GM18867 (cell line): ENCODE results near the gene PADI2.

Source experiments
- ATAC-seq: cut with Tn5 transposase; IDR thresholded peaks from one replicate; pipeline ENCODE4 v1.9.1; 2021; ENCODE audit warnings: mild to moderate bottlenecking, moderate library complexity; ENCODE audit not compliant: unreplicated experiment

The PADI2 gene

DNA sequence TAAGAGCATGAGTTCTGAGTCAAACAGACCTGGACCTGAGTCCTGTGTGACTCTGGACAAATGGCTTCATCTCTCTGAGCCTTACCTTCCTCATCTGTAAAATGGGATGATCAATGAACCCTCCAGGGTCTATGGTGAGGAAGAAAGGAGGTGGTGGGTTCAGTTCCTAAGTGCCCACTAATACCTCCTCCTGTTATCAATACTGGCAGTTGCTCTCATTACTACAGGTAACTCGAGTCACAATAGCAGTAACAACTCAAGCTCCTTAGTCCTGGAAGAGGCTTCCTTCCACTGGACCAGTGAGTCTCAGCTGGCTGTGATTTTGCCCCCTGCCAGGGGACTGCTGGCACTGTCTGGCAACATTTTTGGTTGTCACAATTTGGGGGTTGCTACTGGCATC is 2.6 kb downstream of the PADI2 start:
- ATAC-seq = no peak

- ATAC-seq = no peak
These were observed 5.3 kb downstream of the PADI2 start for GRCh38 chr1:17113963-17114362.

- ATAC-seq = no peak
These were observed 6.6 kb downstream of the PADI2 start for GRCh38 chr1:17112496-17113236.

DNA sequence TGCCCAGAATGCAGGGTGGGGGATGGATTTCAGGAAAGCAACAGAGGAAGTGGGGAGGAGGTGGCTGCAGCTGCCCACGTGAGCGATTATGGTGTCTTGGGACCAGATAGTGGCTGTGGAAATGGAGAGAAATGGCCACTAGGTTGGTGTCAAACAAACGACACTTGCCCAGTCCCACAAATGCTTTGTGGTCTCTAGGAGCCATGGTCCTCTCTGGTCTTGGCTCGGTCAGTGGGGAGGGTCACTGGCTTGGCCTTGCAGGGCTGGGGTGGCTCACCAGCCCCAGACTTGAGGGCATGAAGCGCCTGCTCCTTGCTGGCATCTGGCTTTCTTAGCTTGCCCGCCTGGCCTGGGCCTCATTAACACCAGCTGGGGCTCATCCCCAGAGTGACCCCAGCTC is 7.2 kb downstream of the PADI2 start:
- no peak for ATAC-seq

DNA sequence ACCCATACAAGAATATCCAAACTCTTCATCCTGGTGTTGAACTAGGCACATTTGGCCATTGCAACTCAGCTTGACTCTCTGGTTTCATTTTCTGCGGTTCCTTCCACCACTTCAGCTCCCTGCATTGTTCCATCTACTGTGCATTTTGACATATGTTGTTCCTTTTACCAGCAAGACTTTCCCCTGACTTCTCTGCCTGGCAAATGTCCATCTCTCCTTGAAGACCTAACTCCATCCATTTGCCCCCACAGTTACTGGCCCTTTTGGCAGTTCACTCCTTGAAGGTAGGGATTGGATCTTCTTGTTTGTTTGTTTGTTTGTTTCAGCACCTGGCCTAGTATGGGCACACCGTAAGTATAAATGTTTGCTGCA is 8.7 kb downstream of the PADI2 start:
- no peak for ATAC-seq

GRCh38 chr1:17109892-17110554 is 9.2 kb downstream of the PADI2 start:
- no peak for ATAC-seq

GRCh38 chr1:17108786-17109185 is 10.5 kb downstream of the PADI2 start:
- ATAC-seq = no peak

- ATAC-seq = no peak
These were observed 10.9 kb downstream of the PADI2 start for GRCh38 chr1:17108360-17108759.

DNA sequence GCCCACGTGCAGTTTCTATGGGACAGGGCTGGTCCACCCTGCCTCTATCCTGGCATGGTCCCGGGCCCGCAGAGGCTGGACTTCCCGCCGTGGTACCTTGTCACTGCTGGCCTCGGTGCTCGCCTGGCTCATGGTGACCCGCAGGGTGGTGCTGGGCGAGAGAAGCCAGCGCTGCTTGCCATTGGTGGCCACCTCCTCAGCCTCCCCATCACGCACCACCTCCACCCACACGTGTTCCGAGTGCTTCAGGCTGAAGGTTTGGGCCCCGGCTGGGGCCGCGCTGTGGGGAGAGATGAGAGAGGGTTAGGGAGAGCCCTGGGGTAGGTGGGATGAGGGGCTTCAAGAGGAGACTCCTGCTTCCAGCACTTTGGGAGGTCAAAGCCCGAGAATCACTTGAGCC is 14.5 kb downstream of the PADI2 start:
- no peak for ATAC-seq

GRCh38 chr1:17102232-17102631 is 17.0 kb downstream of the PADI2 start:
- ATAC-seq = no peak

GRCh38 chr1:17101261-17101660 is 18.0 kb downstream of the PADI2 start:
- ATAC-seq = no peak

DNA sequence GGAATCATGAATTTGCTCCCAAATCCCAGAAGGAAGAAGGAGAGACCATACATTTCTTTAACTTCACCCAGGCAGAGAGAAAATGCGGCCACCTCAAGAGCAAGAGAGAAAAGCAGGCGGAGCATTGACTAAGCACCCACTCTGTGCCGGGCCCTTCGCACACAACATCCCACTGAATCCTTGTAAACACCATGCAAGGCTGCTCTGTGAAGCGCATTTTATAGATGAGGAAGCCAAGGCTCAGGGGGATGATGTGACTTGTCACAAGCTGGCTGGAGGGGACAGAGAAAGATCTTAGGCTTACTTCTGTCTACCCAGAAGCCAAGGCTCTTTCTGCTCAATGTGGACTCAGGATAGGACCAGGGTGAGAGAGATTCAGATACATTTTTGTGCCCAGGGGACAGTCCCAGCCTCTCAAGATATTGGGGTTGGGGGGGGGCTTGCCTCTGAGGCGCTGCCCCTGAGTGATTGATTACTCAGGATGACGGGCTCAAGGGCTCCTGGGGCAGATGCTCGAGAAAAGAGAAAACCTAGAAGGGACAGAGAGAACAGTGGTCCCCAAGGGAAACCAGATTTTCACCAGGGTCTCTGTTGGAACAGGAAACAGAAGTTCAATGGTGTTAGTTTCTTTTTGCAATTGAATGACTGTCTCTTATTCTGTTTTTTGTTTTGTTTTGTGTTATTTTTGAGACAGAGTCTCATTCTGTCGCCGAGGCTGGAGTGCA is 19.5 kb downstream of the PADI2 start:
- no peak for ATAC-seq

DNA sequence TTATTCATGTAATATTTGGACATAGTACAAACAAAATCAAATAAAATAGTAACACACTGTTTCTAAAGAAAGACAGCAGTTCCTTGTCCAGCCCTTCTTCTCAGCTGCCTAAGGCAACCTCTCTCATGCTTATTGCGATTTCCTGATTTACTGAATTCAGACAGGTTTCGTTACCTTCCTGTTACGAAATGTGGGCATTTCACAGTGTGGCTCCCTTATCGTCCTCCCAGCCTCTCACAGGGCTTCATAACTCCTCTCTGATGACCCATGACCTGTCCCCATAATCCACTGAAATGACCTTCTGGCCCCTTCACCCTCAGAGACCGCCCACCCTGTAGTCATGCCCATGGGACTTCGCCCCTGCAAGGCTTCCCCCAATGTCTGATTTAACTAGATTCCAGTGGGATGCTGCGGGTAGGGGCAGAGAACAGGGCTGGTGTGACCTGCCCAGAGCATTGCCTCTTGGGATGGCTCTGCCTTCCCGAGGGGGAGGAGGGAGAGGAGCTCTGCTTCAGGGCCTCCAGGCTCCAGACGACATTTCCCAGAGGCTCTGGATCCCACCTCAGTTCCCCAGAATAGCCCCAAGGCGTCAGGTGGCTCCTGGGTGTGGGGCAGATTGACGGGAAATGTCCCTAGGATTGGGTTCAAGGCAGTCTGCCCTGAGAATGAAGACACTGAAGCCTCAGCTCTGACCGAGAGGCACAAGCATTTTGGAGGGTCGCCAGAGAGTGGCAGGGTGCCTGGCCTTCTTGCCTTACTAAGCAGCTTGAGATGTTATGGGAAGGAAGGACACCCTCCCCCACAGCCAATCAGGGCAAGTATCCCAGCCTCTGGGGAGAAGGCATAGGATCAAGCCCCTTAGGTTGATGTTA is 20.6 kb downstream of the PADI2 start:
- no peak for ATAC-seq

DNA sequence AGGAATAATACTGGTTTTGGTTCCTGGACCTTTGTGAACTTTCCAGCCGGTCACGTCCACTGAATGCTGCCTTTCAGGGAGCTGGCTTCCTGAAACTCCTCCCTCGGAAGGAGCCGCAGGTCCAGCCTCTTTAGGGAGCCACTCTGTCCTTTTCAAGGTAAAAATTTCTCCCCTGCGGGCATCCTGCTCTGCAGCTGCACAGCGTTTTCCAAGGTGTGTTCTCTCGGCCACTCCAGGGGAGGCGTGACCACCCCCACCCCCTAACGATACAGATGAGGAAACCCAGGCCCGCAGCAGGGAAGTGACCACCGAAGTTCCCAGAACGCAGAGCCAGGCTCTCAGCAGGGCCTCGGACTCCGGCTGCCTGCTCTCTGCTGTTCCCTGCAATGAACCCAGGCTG is 21.5 kb downstream of the PADI2 start:
- no peak for ATAC-seq

- ATAC-seq = no peak
These were observed 22.1 kb downstream of the PADI2 start for GRCh38 chr1:17097147-17097546.

DNA sequence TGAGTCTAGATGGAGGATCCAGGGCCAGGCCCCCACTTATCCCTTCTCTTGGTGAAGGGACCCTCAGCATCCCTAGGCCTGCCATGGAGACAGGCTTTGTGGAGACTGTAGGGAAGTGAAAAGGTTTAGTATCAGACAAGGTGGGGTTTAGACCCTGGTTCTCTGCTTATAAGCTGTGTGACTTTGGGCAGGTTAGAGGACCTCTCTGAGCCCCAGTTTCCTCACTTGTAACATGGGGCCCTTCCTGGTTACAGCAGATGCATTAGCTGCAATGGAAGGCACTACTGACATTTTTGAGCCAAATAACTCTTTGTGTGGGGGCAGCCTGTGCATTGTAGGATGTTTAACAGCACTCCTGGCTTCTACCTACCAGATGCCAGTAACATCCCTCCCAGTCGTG is 22.7 kb downstream of the PADI2 start:
- ATAC-seq = no peak

- no peak for ATAC-seq
These were observed 24.1 kb downstream of the PADI2 start for GRCh38 chr1:17095141-17095540.

- ATAC-seq = no peak
These were observed 24.6 kb downstream of the PADI2 start for GRCh38 chr1:17094664-17095063.

DNA sequence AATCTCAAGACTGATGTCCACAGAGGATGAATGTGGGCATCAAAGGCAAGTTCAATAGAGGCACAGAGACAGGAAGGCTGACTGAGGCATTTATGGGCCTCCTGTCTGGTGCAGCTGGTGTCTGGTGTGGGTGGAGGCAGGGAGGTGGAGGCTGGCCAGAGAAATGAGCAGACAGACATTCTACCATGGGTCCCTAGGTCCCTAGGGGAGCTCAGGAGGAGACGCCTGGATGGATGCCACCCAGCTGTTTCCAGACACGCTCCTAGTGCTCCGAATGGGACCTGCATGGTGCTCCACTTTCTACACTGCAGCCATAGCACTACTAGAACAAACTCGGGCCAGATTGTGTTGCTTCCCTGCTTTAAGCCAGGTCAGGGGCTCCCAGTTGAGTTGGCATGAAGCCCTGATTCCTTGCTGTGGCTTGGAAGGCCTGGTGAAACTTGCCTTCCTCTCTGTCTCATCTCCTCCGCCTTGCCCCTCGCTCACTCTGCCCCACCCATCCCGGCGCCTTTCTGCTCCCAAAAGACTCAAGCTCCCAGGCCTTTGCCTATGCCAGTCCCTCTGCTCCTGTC is 25.3 kb downstream of the PADI2 start:
- ATAC-seq = no peak

DNA sequence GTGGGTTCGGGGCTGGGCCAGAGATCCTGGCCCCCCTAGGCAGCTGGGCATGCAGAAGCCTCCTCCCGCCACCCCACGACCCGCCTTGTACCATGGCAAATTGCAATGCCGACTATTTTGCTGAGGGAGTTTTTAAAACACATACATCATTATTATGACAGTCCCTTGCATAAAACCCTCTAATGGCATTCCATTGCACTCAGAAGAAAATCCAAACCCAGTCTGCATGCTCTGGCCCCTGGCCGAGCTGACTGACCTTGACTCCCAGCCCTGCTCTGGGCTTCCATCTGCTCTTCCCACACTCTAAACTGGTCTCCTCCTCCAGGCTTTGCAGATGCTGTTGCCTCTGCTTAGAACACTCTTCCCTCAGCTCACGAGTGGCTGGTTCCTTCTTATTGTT is 28.0 kb downstream of the PADI2 start:
- ATAC-seq = no peak

- ATAC-seq = no peak
These were observed 29.7 kb downstream of the PADI2 start for GRCh38 chr1:17089506-17089905.
